HCT116 (cell line): ENCODE data around the gene DENND2A. TPM values are rescaled to one million over a fixed set of nuclear protein-coding genes. Genes with fewer than 3 reads are reported as not detected.

Experiments
- ATAC-seq: fragments of 200-7000 bp; cut with Tn5 transposase; 2 replicates; pipeline ENCODE4 v1.9.1; 2020; ENCODE audit warnings: mild to moderate bottlenecking, moderate library complexity
- BruUV-seq: library from RNA; stranded (reverse); fragments of 400-500 nt; replicated peaks from 2 replicates; lab custom pipeline; 2021; lab: Mats Ljungman, UMichigan
- CTCF ChIA-PET: fragments of 300-600 bp; sonication (Branson Sonifier 250); formaldehyde crosslinking; loops from one replicate; lab custom pipeline; 2021; ENCODE audit warnings: antibody characterized with exemption; lab: Charles Lee
- POLR2A ChIA-PET: fragments of 300-600, 350-600 bp; sonication (Branson Sonifier 250); formaldehyde crosslinking; loops from one replicate; lab custom pipeline; 2021; ENCODE audit warnings: antibody characterized with exemption; lab: Charles Lee
- RAD21 ChIA-PET, 2 experiments: fragments of 300-600 bp; sonication (Branson Sonifier 250); formaldehyde crosslinking; loops; one replicate each; lab custom pipeline; 2023; ENCODE audit warnings: low total read pairs in 2 of 2; ENCODE audit not compliant: uncharacterized antibody in 2 of 2, unreplicated experiment in 2 of 2, low non-redundant PET in 1 of 2; lab: Charles Lee
- DNase-seq: peaks from one replicate; pipeline ENCODE4 v3.0.0-alpha.2; 2010; ENCODE audit warnings: low read depth, low spot score
- H2AFZ ChIP-seq: fragments of 200-600 bp; shearing (Covaris generic), sonication (generic); 2 replicates; pipeline ENCODE4 v1.6.1; 2017; ENCODE audit warnings: low read depth, mixed run types, mixed read lengths, antibody characterized with exemption, low read length; ENCODE audit not compliant: poor library complexity, severe bottlenecking
- H3K27ac ChIP-seq: 2 replicates; pipeline ENCODE4 v1.5.1; 2012; ENCODE audit warnings: low read depth, low read length
- H3K27me3 ChIP-seq: fragments of 200-600 bp; sonication (generic); 2 replicates; pipeline ENCODE4 v1.6.1; 2016; ENCODE audit warnings: mixed run types, low read length, mixed read lengths; ENCODE audit not compliant: insufficient read depth
- H3K36me3 ChIP-seq, 2 experiments: fragments of 200-500 bp in 1 of 2; fragments of 200-600 bp in 1 of 2; sonication (Bioruptor generic) in 1 of 2; sonication (generic) in 1 of 2; 2 replicates each; pipeline versions ENCODE4 v1.5.1 to v1.6.1; 2014 to 2016; ENCODE audit warnings: low read length in 2 of 2, inconsistent platforms in 1 of 2, mixed read lengths in 1 of 2, mixed run types in 1 of 2; ENCODE audit not compliant: insufficient read depth in 2 of 2, control insufficient read depth in 1 of 2
- H3K4me1 ChIP-seq, 2 experiments: fragments of 200-600 bp in 1 of 2; sonication (generic) in 1 of 2; 2 replicates each; pipeline versions ENCODE4 v1.5.1 to v1.6.1; 2012 to 2017; ENCODE audit warnings: low read length in 2 of 2, inconsistent platforms in 1 of 2, mild to moderate bottlenecking in 1 of 2, mixed read lengths in 1 of 2, mixed run types in 1 of 2, moderate library complexity in 1 of 2; ENCODE audit not compliant: insufficient read depth in 2 of 2, control insufficient read depth in 1 of 2
- H3K4me2 ChIP-seq: fragments of 200-600 bp; sonication (generic); 2 replicates; pipeline ENCODE4 v1.6.1; 2017; ENCODE audit warnings: mixed run types, low read length, mixed read lengths
- H3K4me3 ChIP-seq, 2 experiments: fragments of 200-600 bp in 1 of 2; sonication (generic) in 1 of 2; replicated peaks in 1 of 2; 2 replicates each; pipeline ENCODE4 v1.5.1; 2011 to 2016; ENCODE audit warnings: low read length in 2 of 2, control low read depth in 1 of 2, low read depth in 1 of 2, mild to moderate bottlenecking in 1 of 2, mixed read lengths in 1 of 2, mixed run types in 1 of 2
- H3K79me2 ChIP-seq: fragments of 200-600 bp; sonication (generic); 2 replicates; pipeline ENCODE4 v1.6.1; 2017; ENCODE audit warnings: mild to moderate bottlenecking, mixed run types, low read length, moderate library complexity, mixed read lengths; ENCODE audit not compliant: insufficient read depth
- H3K9ac ChIP-seq: fragments of 200-600 bp; sonication (generic); 2 replicates; pipeline ENCODE4 v1.6.1; 2016; ENCODE audit warnings: low read length, mixed read lengths
- H3K9me2 ChIP-seq: fragments of 200-600 bp; sonication (generic), shearing (Covaris generic); 2 replicates; pipeline ENCODE4 v1.6.1; 2017; ENCODE audit warnings: mixed run types, mild to moderate bottlenecking, moderate library complexity; ENCODE audit not compliant: insufficient read depth
- H3K9me3 ChIP-seq, 2 experiments: fragments of 200-500 bp in 1 of 2; fragments of 200-600 bp in 1 of 2; sonication (Bioruptor generic) in 1 of 2; sonication (generic) in 1 of 2; 2 replicates each; pipeline ENCODE4 v1.6.1; 2014 to 2017; ENCODE audit warnings: low read length in 2 of 2, mixed read lengths in 2 of 2, inconsistent platforms in 1 of 2, low read depth in 1 of 2, mild to moderate bottlenecking in 1 of 2, mixed run types in 1 of 2, moderate library complexity in 1 of 2; ENCODE audit not compliant: control insufficient read depth in 1 of 2, insufficient read depth in 1 of 2
- H4K20me1 ChIP-seq: fragments of 200-600 bp; sonication (generic), shearing (Covaris generic); 2 replicates; pipeline ENCODE4 v1.6.1; 2017; ENCODE audit warnings: mixed run types, mild to moderate bottlenecking, moderate library complexity; ENCODE audit not compliant: insufficient read depth
- CEBPB ChIP-seq: IDR thresholded peaks from 2 replicates; pipeline ENCODE4 v1.6.1; 2012; ENCODE audit warnings: low read depth
- ELF1 ChIP-seq: IDR thresholded peaks from 2 replicates; pipeline ENCODE4 v1.6.1; 2012; ENCODE audit warnings: low read depth, borderline replicate concordance
- EZH2 ChIP-seq: fragments of 200-600 bp; sonication (generic); IDR thresholded peaks from 2 replicates; pipeline ENCODE4 v1.6.1; 2017; ENCODE audit warnings: antibody characterized with exemption, mixed run types
- JUND ChIP-seq: IDR thresholded peaks from 2 replicates; pipeline ENCODE4 v1.6.1; 2012
- POLR2A ChIP-seq: IDR thresholded peaks from 2 replicates; pipeline ENCODE4 v1.7.0; 2011; ENCODE audit warnings: borderline replicate concordance; ENCODE audit not compliant: insufficient read depth, insufficient read length; ENCODE audit errors: extremely low read depth
- RAD21 ChIP-seq: IDR thresholded peaks from 2 replicates; pipeline ENCODE4 v1.6.1; 2012; ENCODE audit warnings: low read depth, mild to moderate bottlenecking
- SP1 ChIP-seq: IDR thresholded peaks from 2 replicates; pipeline ENCODE4 v1.6.1; 2012; ENCODE audit warnings: low read depth
- YY1 ChIP-seq: IDR thresholded peaks from 2 replicates; pipeline ENCODE4 v1.6.1; 2011; ENCODE audit warnings: low read length, low read depth, moderate library complexity, mild to moderate bottlenecking; ENCODE audit not compliant: insufficient replicate concordance; ENCODE audit errors: extremely low read depth
- intact Hi-C: fragments of 100-400 bp; cut with micrococcal nuclease; formaldehyde crosslinking; loops from 2 replicates; pipeline ENCODE4 v1.10.0; 2022
- total RNA-seq: library from RNA; stranded (reverse); gene quantifications from one replicate; pipeline ENCODE4 v1.2.1, GENCODE V29; 2021; ENCODE audit not compliant: unreplicated experiment
- TF ChIP-seq, protein P1 (sequence below), 3 experiments: fragments of 200-600 bp in 1 of 3; sonication (generic) in 1 of 3; IDR thresholded peaks in 2 of 3; conservative IDR thresholded peaks in 1 of 3; 2 replicates each; pipeline ENCODE4 v1.5.1; 2012 to 2017; ENCODE audit warnings: low read depth in 2 of 3, low read length in 2 of 3, antibody characterized with exemption in 1 of 3, borderline replicate concordance in 1 of 3, control low read depth in 1 of 3, mild to moderate bottlenecking in 1 of 3, mixed read lengths in 1 of 3, mixed run types in 1 of 3, moderate library complexity in 1 of 3; ENCODE audit not compliant: insufficient read depth in 1 of 3
- TF ChIP-seq, protein P2 (sequence below): IDR thresholded peaks from 2 replicates; pipeline ENCODE4 v1.6.1; 2011; ENCODE audit warnings: mild to moderate bottlenecking, low read length, moderate library complexity; ENCODE audit not compliant: insufficient replicate concordance; ENCODE audit errors: extremely low read depth
- TF ChIP-seq, protein P3 (sequence below): IDR thresholded peaks from 2 replicates; pipeline ENCODE4 v1.6.1; 2012

Gene DENND2A
- total RNA-seq, 1 experiment from 2014 or later = 0.12 TPM

DNA sequence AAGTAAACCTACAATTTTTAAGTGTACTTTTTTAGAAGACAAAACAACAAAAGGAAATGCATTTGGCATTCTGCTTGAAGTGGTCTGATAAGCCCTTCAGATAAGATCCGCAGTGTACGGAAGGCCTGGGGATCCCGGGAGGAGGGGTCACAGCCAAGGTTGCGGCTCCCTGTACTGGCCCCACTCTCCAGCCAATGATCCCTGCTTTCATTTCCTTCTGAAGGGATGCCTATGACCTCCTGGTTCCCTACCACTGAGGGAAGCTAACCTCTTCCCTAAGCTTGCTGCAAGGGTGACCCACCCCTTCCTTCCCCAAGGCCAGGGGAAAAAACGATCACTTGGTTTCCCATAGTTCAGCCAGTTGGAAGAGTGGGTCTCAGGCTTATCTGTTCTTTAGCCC lies 5.3 kb downstream of the DENND2A start:
- H4K20me1 ChIP-seq = no peaks in the 10 kb centered on the region
- H3K9ac ChIP-seq = no peak overlapping the region
- no peak overlapping the region for H2AFZ ChIP-seq
- H3K27ac ChIP-seq = no peak overlapping the region
- no peaks in the 10 kb centered on the region; the same call in 1 of the 2 replicates for H3K27me3 ChIP-seq
- no peaks in the 10 kb centered on the region for H3K9me3 ChIP-seq
- ChIA-PET RAD21 (no interaction called here), POLR2A (no interaction called here), CTCF (no interaction called here)
- no peaks in the 10 kb centered on the region for H3K79me2 ChIP-seq
- no peaks in the 10 kb centered on the region for H3K36me3 ChIP-seq
- ATAC-seq (no peak), DNase-seq (no peak)
- H3K4me3 ChIP-seq = no peak overlapping the region
- no TSS peak for BruUV-seq
- no peak overlapping the region for H3K4me2 ChIP-seq
- intact Hi-C loops = no loop called here
- TF ChIP-seq POLR2A (no peak), YY1 (no peak)
- H3K9me2 ChIP-seq = no peaks in the 10 kb centered on the region
- no peaks in the 10 kb centered on the region for H3K4me1 ChIP-seq

DNA sequence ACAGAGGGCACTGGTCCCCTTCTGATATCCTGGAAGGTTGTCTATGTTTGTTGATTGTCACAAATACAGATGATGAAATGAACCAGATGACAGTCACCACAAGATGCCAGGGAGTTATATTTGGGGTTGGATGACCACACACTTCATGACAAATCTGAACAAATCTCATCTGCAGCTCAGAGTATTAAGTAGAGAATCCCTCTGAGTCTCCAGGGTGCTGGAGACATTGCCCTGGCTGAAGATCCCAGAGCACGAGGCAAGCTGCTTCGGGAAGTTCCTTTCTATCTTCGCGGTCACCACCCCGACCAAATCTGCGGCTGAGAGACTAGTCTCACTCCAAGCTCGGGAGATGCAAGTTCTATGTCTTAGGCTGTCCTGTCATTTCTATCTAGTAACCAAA lies 9.0 kb downstream of the DENND2A start:
- ChIA-PET CTCF (no interaction called here), RAD21 (no interaction called here), POLR2A (no interaction called here)
- Histone ChIP-seq H3K4me2 (no peak overlapping the region), H3K4me3 (no peak overlapping the region), H3K4me1 (peaks cover 0 to 4% of the 10 kb centered on the region in 2 experiments; a peak in 2 of 4 replicates), H3K9ac (no peak overlapping the region), H3K36me3 (no peaks in the 10 kb centered on the region), H4K20me1 (no peaks in the 10 kb centered on the region), H3K79me2 (no peaks in the 10 kb centered on the region), H2AFZ (no peak overlapping the region), H3K9me3 (no peaks in the 10 kb centered on the region), H3K9me2 (no peaks in the 10 kb centered on the region), H3K27ac (no peak overlapping the region), H3K27me3 (no peaks in the 10 kb centered on the region)
- BruUV-seq = no TSS peak
- intact Hi-C loops = no loop called here
- TF ChIP-seq, protein P1, sequence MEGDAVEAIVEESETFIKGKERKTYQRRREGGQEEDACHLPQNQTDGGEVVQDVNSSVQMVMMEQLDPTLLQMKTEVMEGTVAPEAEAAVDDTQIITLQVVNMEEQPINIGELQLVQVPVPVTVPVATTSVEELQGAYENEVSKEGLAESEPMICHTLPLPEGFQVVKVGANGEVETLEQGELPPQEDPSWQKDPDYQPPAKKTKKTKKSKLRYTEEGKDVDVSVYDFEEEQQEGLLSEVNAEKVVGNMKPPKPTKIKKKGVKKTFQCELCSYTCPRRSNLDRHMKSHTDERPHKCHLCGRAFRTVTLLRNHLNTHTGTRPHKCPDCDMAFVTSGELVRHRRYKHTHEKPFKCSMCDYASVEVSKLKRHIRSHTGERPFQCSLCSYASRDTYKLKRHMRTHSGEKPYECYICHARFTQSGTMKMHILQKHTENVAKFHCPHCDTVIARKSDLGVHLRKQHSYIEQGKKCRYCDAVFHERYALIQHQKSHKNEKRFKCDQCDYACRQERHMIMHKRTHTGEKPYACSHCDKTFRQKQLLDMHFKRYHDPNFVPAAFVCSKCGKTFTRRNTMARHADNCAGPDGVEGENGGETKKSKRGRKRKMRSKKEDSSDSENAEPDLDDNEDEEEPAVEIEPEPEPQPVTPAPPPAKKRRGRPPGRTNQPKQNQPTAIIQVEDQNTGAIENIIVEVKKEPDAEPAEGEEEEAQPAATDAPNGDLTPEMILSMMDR (IDR thresholded peaks at IDR 0.05 in 2 of 3, conservative IDR thresholded peaks at IDR 0.05 in 1 of 3; ENCODE audit: borderline replicate concordance in 1 of 3, insufficient read depth in 1 of 3, low read depth in 2 of 3, low read length in 2 of 3) = no peak
- TF ChIP-seq, protein P2, sequence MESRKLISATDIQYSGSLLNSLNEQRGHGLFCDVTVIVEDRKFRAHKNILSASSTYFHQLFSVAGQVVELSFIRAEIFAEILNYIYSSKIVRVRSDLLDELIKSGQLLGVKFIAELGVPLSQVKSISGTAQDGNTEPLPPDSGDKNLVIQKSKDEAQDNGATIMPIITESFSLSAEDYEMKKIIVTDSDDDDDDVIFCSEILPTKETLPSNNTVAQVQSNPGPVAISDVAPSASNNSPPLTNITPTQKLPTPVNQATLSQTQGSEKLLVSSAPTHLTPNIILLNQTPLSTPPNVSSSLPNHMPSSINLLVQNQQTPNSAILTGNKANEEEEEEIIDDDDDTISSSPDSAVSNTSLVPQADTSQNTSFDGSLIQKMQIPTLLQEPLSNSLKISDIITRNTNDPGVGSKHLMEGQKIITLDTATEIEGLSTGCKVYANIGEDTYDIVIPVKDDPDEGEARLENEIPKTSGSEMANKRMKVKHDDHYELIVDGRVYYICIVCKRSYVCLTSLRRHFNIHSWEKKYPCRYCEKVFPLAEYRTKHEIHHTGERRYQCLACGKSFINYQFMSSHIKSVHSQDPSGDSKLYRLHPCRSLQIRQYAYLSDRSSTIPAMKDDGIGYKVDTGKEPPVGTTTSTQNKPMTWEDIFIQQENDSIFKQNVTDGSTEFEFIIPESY = no peak
- TF ChIP-seq RAD21 (no peak), EZH2 (no peak), YY1 (no peak), CEBPB (no peak), SP1 (no peak), JUND (no peak), ELF1 (no peak)
- TF ChIP-seq, protein P3, sequence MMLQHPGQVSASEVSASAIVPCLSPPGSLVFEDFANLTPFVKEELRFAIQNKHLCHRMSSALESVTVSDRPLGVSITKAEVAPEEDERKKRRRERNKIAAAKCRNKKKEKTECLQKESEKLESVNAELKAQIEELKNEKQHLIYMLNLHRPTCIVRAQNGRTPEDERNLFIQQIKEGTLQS = no peak
- DNase-seq (no peak), ATAC-seq (no peak)
